Right kidney (tissue), 1 donor: ENCODE measurements around the gene TRIM60.
"Not testable (repeated sequence)": the region's sequence is repeated elsewhere in the genome, so short reads cannot be mapped to it uniquely, and the experiment has no call there.

ENCODE experiments used
- DNase-seq: peaks from one replicate; pipeline ENCODE4 v3.0.0-alpha.2; 2016

The TRIM60 gene

GRCh38 chr4:165055601-165056000 lies 23.8 kb downstream of the TRIM60 start:
- no peak for DNase-seq

GRCh38 chr4:165058666-165059065 lies 26.9 kb downstream of the TRIM60 start:
- no peak for DNase-seq

- DNase-seq = no peak
These were observed 27.6 kb downstream of the TRIM60 start for GRCh38 chr4:165059386-165059785.

GRCh38 chr4:165060938-165061337 lies 29.1 kb downstream of the TRIM60 start:
- DNase-seq = no peak

- DNase-seq = no peak
These were observed 38.8 kb downstream of the TRIM60 start for GRCh38 chr4:165070560-165070959.

GRCh38 chr4:165073346-165073745 lies 41.5 kb downstream of the TRIM60 start:
- not testable (repeated sequence) for DNase-seq

GRCh38 chr4:165077034-165077578 lies 45.3 kb downstream of the TRIM60 start:
- no peak for DNase-seq

- DNase-seq = no peak
These were observed 47.7 kb downstream of the TRIM60 start for GRCh38 chr4:165079476-165079875.

GRCh38 chr4:165084787-165085186 lies 53.0 kb downstream of the TRIM60 start:
- not testable (repeated sequence) for DNase-seq

- DNase-seq = no peak
These were observed 54.1 kb downstream of the TRIM60 start for GRCh38 chr4:165085946-165086345.

GRCh38 chr4:165088366-165088765 lies 56.6 kb downstream of the TRIM60 start:
- DNase-seq = no peak
